IMR-90 (cell line): ENCODE results near the gene KRTAP12-2. TPM values are rescaled to one million over a fixed set of nuclear protein-coding genes. Genes with fewer than 3 reads are reported as not detected.

Experiments
- ATAC-seq: fragments of 200-7000 bp; cut with Tn5 transposase; 2 replicates; pipeline ENCODE4 v1.9.1; 2020; ENCODE audit warnings: low read depth, mild to moderate bottlenecking, moderate library complexity
- BruUV-seq: library from RNA; stranded (reverse); fragments of 400-500 nt; replicated peaks from 2 replicates; lab custom pipeline; 2021; lab: Mats Ljungman, UMichigan
- CTCF ChIA-PET: fragments of 300-600 bp; formaldehyde crosslinking; extraction: SDS; loops from one replicate; lab custom pipeline; 2021; ENCODE audit warnings: antibody characterized with exemption; lab: Yijun Ruan, JAX
- POLR2A ChIA-PET: fragments of 300-600 bp; sonication (Branson Sonifier 250); formaldehyde crosslinking; loops from one replicate; lab custom pipeline; 2022; ENCODE audit warnings: antibody characterized with exemption; ENCODE audit not compliant: unreplicated experiment; lab: Charles Lee
- DNase-seq: peaks from one replicate; pipeline ENCODE4 v3.0.0; 2013
- H2AFZ ChIP-seq: replicated peaks from 2 replicates; pipeline ENCODE3; 2013; ENCODE audit warnings: low read length, mild to moderate bottlenecking; ENCODE audit not compliant: poor library complexity
- H2AK5ac ChIP-seq: 2 replicates; pipeline ENCODE4 v1.6.1; 2013; ENCODE audit warnings: low read depth, low read length, inconsistent platforms
- H2AK9ac ChIP-seq: replicated peaks from 2 replicates; pipeline ENCODE3; 2013; ENCODE audit warnings: mild to moderate bottlenecking, low read depth, low read length, moderate library complexity; ENCODE audit not compliant: poor library complexity
- H2BK120ac ChIP-seq: 2 replicates; pipeline ENCODE4 v1.6.1; 2013; ENCODE audit warnings: low read depth, low read length, inconsistent platforms
- H2BK15ac ChIP-seq: 3 replicates; pipeline ENCODE4 v1.6.1; 2013; ENCODE audit warnings: low read depth, low read length, inconsistent platforms
- H2BK20ac ChIP-seq: 2 replicates; pipeline ENCODE4 v1.6.1; 2013; ENCODE audit warnings: low read depth, mild to moderate bottlenecking, inconsistent platforms, low read length, moderate library complexity
- H2BK5ac ChIP-seq: 2 replicates; pipeline ENCODE4 v1.6.1; 2013; ENCODE audit warnings: mild to moderate bottlenecking, low read depth, low read length, inconsistent platforms; ENCODE audit not compliant: poor library complexity, severe bottlenecking
- H3K14ac ChIP-seq: replicated peaks from 2 replicates; pipeline ENCODE4 v1.6.1; 2013; ENCODE audit warnings: low read depth, low read length, inconsistent platforms
- H3K18ac ChIP-seq: 2 replicates; pipeline ENCODE4 v1.6.1; 2013; ENCODE audit warnings: low read depth, low read length, control low read depth
- H3K23ac ChIP-seq: 2 replicates; pipeline ENCODE4 v1.6.1; 2013; ENCODE audit warnings: low read depth, low read length, inconsistent platforms
- H3K27ac ChIP-seq: 2 replicates; pipeline ENCODE4 v1.5.1; 2013; ENCODE audit warnings: mild to moderate bottlenecking, control low read depth, low read length; ENCODE audit not compliant: insufficient read depth
- H3K27me3 ChIP-seq: 2 replicates; pipeline ENCODE4 v1.6.1; 2013; ENCODE audit warnings: low read length; ENCODE audit not compliant: control insufficient read depth, insufficient read depth
- H3K36me3 ChIP-seq: 2 replicates; pipeline ENCODE4 v1.6.1; 2013; ENCODE audit warnings: low read length, mixed read lengths; ENCODE audit not compliant: control insufficient read depth, insufficient read depth
- H3K4ac ChIP-seq: 2 replicates; pipeline ENCODE4 v1.6.1; 2013; ENCODE audit warnings: low read depth, low read length, inconsistent platforms
- H3K4me1 ChIP-seq: 2 replicates; pipeline ENCODE4 v1.6.1; 2013; ENCODE audit warnings: low read length, mixed read lengths; ENCODE audit not compliant: control insufficient read depth, insufficient read depth
- H3K4me2 ChIP-seq: 2 replicates; pipeline ENCODE4 v1.6.1; 2013; ENCODE audit warnings: low read depth, mild to moderate bottlenecking, control low read depth, low read length, moderate library complexity
- H3K4me3 ChIP-seq: 2 replicates; pipeline ENCODE4 v1.5.1; 2013; ENCODE audit warnings: low read depth, mild to moderate bottlenecking, control low read depth, low read length, moderate library complexity; ENCODE audit not compliant: insufficient read depth
- H3K56ac ChIP-seq: 2 replicates; pipeline ENCODE4 v1.6.1; 2013; ENCODE audit warnings: low read length, inconsistent platforms; ENCODE audit not compliant: insufficient read depth; ENCODE audit errors: extremely low read depth
- H3K79me1 ChIP-seq, 2 experiments: 2 replicates each; pipeline ENCODE4 v1.6.1; 2013; ENCODE audit warnings: low read length in 2 of 2, inconsistent platforms in 1 of 2, low read depth in 1 of 2
- H3K9ac ChIP-seq: 2 replicates; pipeline ENCODE4 v1.6.1; 2013; ENCODE audit warnings: low read depth, low read length, control low read depth
- H3K9me1 ChIP-seq: 2 replicates; pipeline ENCODE4 v1.6.1; 2013; ENCODE audit warnings: low read length, inconsistent platforms; ENCODE audit not compliant: insufficient read depth
- H3K9me3 ChIP-seq: 2 replicates; pipeline ENCODE4 v1.6.1; 2013; ENCODE audit warnings: low read length; ENCODE audit not compliant: control insufficient read depth, insufficient read depth
- H4K20me1 ChIP-seq: 2 replicates; pipeline ENCODE4 v1.6.1; 2013; ENCODE audit warnings: low read length, inconsistent platforms; ENCODE audit not compliant: insufficient read depth
- H4K5ac ChIP-seq: 2 replicates; pipeline ENCODE4 v1.6.1; 2013; ENCODE audit warnings: mild to moderate bottlenecking, low read depth, low read length, control low read depth
- H4K8ac ChIP-seq, 2 experiments: 2 replicates each; pipeline ENCODE4 v1.6.1; 2013; ENCODE audit warnings: low read depth in 2 of 2, low read length in 2 of 2, control low read depth in 1 of 2, inconsistent platforms in 1 of 2
- H4K91ac ChIP-seq: 2 replicates; pipeline ENCODE4 v1.6.1; 2013; ENCODE audit warnings: low read depth, low read length, inconsistent platforms; ENCODE audit not compliant: insufficient read depth
- BHLHE40 ChIP-seq: fragments of 150-350 bp; IDR thresholded peaks from 2 replicates; pipeline ENCODE4 v1.6.1; 2016; ENCODE audit warnings: mild to moderate bottlenecking, low read depth, low read length
- CEBPB ChIP-seq: IDR thresholded peaks from 2 replicates; pipeline ENCODE4 v1.6.1; 2012; ENCODE audit warnings: low read depth, low read length, improper control_type of control experiment
- CTCF ChIP-seq: conservative IDR thresholded peaks from 2 replicates; pipeline ENCODE4 v1.5.1; 2012; ENCODE audit warnings: mild to moderate bottlenecking, low read depth, low read length, improper control_type of control experiment
- FOS ChIP-seq: fragments of 150-350 bp; IDR thresholded peaks from 2 replicates; pipeline ENCODE4 v1.6.1; 2016; ENCODE audit warnings: low read depth, low read length
- MAFK ChIP-seq: IDR thresholded peaks from 2 replicates; pipeline ENCODE4 v1.6.1; 2012; ENCODE audit warnings: low read depth, low read length, improper control_type of control experiment
- MAZ ChIP-seq: IDR thresholded peaks from 2 replicates; pipeline ENCODE4 v1.6.1; 2012; ENCODE audit warnings: low read depth, mild to moderate bottlenecking, low read length, improper control_type of control experiment, moderate library complexity, borderline replicate concordance
- MXI1 ChIP-seq: IDR thresholded peaks from 2 replicates; pipeline ENCODE4 v1.6.1; 2012; ENCODE audit warnings: low read depth, mild to moderate bottlenecking, low read length, moderate library complexity, borderline replicate concordance
- RCOR1 ChIP-seq: IDR thresholded peaks from 2 replicates; pipeline ENCODE4 v1.6.1; 2012; ENCODE audit warnings: mild to moderate bottlenecking, low read length, improper control_type of control experiment; ENCODE audit not compliant: insufficient replicate concordance
- RFX5 ChIP-seq: IDR thresholded peaks from 2 replicates; pipeline ENCODE4 v1.8.0; 2012; ENCODE audit warnings: low read depth, mild to moderate bottlenecking, low read length, moderate library complexity
- USF2 ChIP-seq: fragments of 150-350 bp; IDR thresholded peaks from 2 replicates; pipeline ENCODE4 v1.6.1; 2017; ENCODE audit warnings: mild to moderate bottlenecking, antibody characterized with exemption, low read length, low read depth
- WGBS, 2 experiments: methylation state at CpG; one replicate each; pipeline versions ENCODE4 v1.1.5 to v1.1.7; 2013; ENCODE audit warnings: missing lambda C conversion rate in 2 of 2; ENCODE audit not compliant: insufficient read length in 1 of 2; ENCODE audit errors: extremely low coverage in 2 of 2; 5-methylcytosine and 5-hydroxymethylcytosine counted together
- dilution Hi-C: fragments of 300-500 bp; cut with HindIII; formaldehyde crosslinking; loops from one replicate; pipeline ENCODE4 v1.14.3; 2018; ENCODE audit warnings: low sequenced_read_pairs; ENCODE audit not compliant: unreplicated experiment
- in situ Hi-C: fragments of 300-500 bp; cut with MboI; formaldehyde crosslinking; loops from 3 replicates; pipeline ENCODE4 v1.14.3; 2019; ENCODE audit warnings: low sequenced_read_pairs, inconsistent platforms, mixed read lengths
- intact Hi-C: fragments of 100-400 bp; cut with micrococcal nuclease; formaldehyde crosslinking; loops from 2 replicates; pipeline ENCODE4 v1.10.0; 2022
- polyA plus RNA-seq, 3 experiments: library from polyadenylated mRNA; depleted of rRNA; stranded (reverse); fragments of >200 nt; gene quantifications; 2 replicates each; pipeline ENCODE4 v1.2.3, GENCODE V29; 2012; ENCODE audit warnings: low replicate concordance in 1 of 3
- total RNA-seq: library from RNA; depleted of rRNA; stranded (reverse); fragments of >200 nt; gene quantifications from 2 replicates; pipeline ENCODE4 v1.2.3, GENCODE V29; 2012

The KRTAP12-2 gene
- total and polyA plus RNA-seq, 2 of the 4 experiments (the other 2 are of a cell fraction) = not detected

DNA sequence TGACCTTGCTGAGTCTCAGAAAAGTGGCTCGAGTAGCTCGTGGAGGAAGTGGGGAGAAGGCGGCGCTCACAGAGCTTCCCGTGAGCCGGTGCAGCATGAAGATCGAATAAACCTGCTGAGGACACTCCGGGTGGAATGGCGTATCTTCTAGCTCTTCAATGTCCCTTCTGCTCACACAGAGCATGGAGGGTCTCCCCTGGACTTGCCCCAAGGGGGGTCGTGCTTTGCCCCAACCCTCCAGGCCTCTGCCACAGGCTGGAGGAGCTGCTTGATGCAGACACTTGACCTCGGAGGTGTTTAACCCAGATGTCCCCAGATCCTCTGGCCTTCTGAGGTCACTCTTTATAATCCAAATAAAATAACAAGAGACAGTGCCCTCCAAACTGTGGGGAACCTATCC is 28.0 kb upstream of the KRTAP12-2 start:
- H3K56ac ChIP-seq = no peak overlapping the region
- no peaks in the 10 kb centered on the region; the same call in 1 of the 2 replicates for H3K9me3 ChIP-seq
- DNase-seq = no peak
- no peaks in the 10 kb centered on the region for H3K79me1 ChIP-seq
- no peak overlapping the region for H3K4me2 ChIP-seq
- ATAC-seq = no peak
- no peak overlapping the region for H3K18ac ChIP-seq
- H2AK5ac ChIP-seq = no peak overlapping the region
- H3K4me1 ChIP-seq = no peaks in the 10 kb centered on the region
- no peak overlapping the region for H4K8ac ChIP-seq
- H3K4me3 ChIP-seq = no peak overlapping the region
- in situ Hi-C loops = no loop called here
- H4K20me1 ChIP-seq = no peaks in the 10 kb centered on the region
- no CpG with 5 or more reads among the region's 11 CpGs for WGBS, 2 experiments
- ChIA-PET CTCF (no interaction called here), POLR2A (no interaction called here)
- H3K27ac ChIP-seq = no peak overlapping the region
- TF ChIP-seq CEBPB (no peak), FOS (no peak), RFX5 (no peak), USF2 (no peak), MAZ (no peak), MXI1 (no peak), BHLHE40 (no peak), RCOR1 (no peak), CTCF (no peak), MAFK (no peak)
- no peak overlapping the region for H4K91ac ChIP-seq
- H2BK20ac ChIP-seq = no peak overlapping the region
- no peak overlapping the region for H3K9ac ChIP-seq
- H3K4ac ChIP-seq = no peak overlapping the region
- H3K9me1 ChIP-seq = no peaks in the 10 kb centered on the region
- no TSS peak for BruUV-seq
- dilution Hi-C loops = no loop called here
- no peak overlapping the region for H2BK120ac ChIP-seq
- H2BK15ac ChIP-seq = no peak overlapping the region
- no peak overlapping the region for H3K23ac ChIP-seq
- no peak overlapping the region for H4K5ac ChIP-seq
- no peak overlapping the region for H3K14ac ChIP-seq
- no peak overlapping the region for H2AK9ac ChIP-seq
- no peak overlapping the region for H2BK5ac ChIP-seq
- H3K36me3 ChIP-seq = no peaks in the 10 kb centered on the region
- intact Hi-C loops = no loop called here
- no peak overlapping the region for H2AFZ ChIP-seq
- H3K27me3 ChIP-seq = peaks cover 32% of the 10 kb centered on the region
